HL-60 (cell line): Measurements from ENCODE around the gene REEP3.

Experiments
- CTCF ChIP-seq: IDR thresholded peaks from one replicate; pipeline ENCODE4 v1.5.1; 2011; ENCODE audit warnings: low read length, control low read depth, inconsistent platforms; ENCODE audit not compliant: insufficient read depth
- GABPA ChIP-seq: IDR thresholded peaks from 2 replicates; pipeline ENCODE4 v1.6.1; 2012; ENCODE audit warnings: low read depth
- POLR2AphosphoS5 ChIP-seq: IDR thresholded peaks from 2 replicates; pipeline ENCODE4 v1.6.1; 2012; ENCODE audit warnings: low read depth
- REST ChIP-seq: IDR thresholded peaks from 2 replicates; pipeline ENCODE4 v1.6.1; 2012; ENCODE audit warnings: low read depth; ENCODE audit not compliant: insufficient replicate concordance
- SPI1 ChIP-seq: IDR thresholded peaks from 2 replicates; pipeline ENCODE4 v1.6.1; 2012; ENCODE audit warnings: low read depth, mild to moderate bottlenecking, borderline replicate concordance

- peak; percentile 82 for TF ChIP-seq CTCF
- peak; percentile 11 for TF ChIP-seq REST
- TF ChIP-seq POLR2AphosphoS5: no peak; the same call in 1 of the 2 replicates
- no peak for TF ChIP-seq GABPA
- peak; percentile 12; the same call in 1 of the 2 replicates for TF ChIP-seq SPI1
Observed at GRCh38 chr10:63629363-63630084, 108.3 kb downstream of the REEP3 start.
